Fibroblast of gingiva (primary cell): Measurements from ENCODE around the gene GATA5.

Experiments used
- DNase-seq: peaks from one replicate; pipeline ENCODE4 v3.0.0-alpha.2; 2011; ENCODE audit warnings: low read depth

Gene GATA5

GRCh38 chr20:62454904-62455636, 20.7 kb downstream of the GATA5 start:
- no peak for DNase-seq

GRCh38 chr20:62453186-62453808, 22.5 kb downstream of the GATA5 start:
- no peak for DNase-seq

GRCh38 chr20:62452475-62453095, 23.2 kb downstream of the GATA5 start:
- DNase-seq: no peak

- no peak for DNase-seq
These were observed 23.8 kb downstream of the GATA5 start for GRCh38 chr20:62451970-62452369.

- DNase-seq: no peak
These were observed 24.5 kb downstream of the GATA5 start for GRCh38 chr20:62451156-62451767.

- no peak for DNase-seq
These were observed 25.7 kb downstream of the GATA5 start for GRCh38 chr20:62449951-62450691.

GRCh38 chr20:62448788-62449187, 27.0 kb downstream of the GATA5 start:
- no peak for DNase-seq

- no peak for DNase-seq
These were observed 27.8 kb downstream of the GATA5 start for GRCh38 chr20:62448038-62448437.

GRCh38 chr20:62446888-62447869, 28.6 kb downstream of the GATA5 start:
- no peak for DNase-seq

- DNase-seq: no peak
These were observed 29.3 kb downstream of the GATA5 start for GRCh38 chr20:62446481-62446880.

- no peak for DNase-seq
These were observed 30.0 kb downstream of the GATA5 start for GRCh38 chr20:62445553-62446340.

GRCh38 chr20:62444286-62444685, 31.5 kb downstream of the GATA5 start:
- no peak for DNase-seq

GRCh38 chr20:62441987-62442539, 33.7 kb downstream of the GATA5 start:
- DNase-seq: no peak

GRCh38 chr20:62439218-62439617, 36.6 kb downstream of the GATA5 start:
- no peak for DNase-seq

GRCh38 chr20:62437927-62438326, 37.9 kb downstream of the GATA5 start:
- no peak for DNase-seq

- DNase-seq: no peak
These were observed 38.3 kb downstream of the GATA5 start for GRCh38 chr20:62437496-62437895.

- no peak for DNase-seq
These were observed 39.1 kb downstream of the GATA5 start for GRCh38 chr20:62436692-62437091.

- no peak for DNase-seq
These were observed 41.9 kb downstream of the GATA5 start for GRCh38 chr20:62433658-62434497.

GRCh38 chr20:62430866-62431447, 44.8 kb downstream of the GATA5 start:
- DNase-seq: no peak
